ENCODE results near the gene KCNQ1.

- TF ChIP-seq, protein P1, sequence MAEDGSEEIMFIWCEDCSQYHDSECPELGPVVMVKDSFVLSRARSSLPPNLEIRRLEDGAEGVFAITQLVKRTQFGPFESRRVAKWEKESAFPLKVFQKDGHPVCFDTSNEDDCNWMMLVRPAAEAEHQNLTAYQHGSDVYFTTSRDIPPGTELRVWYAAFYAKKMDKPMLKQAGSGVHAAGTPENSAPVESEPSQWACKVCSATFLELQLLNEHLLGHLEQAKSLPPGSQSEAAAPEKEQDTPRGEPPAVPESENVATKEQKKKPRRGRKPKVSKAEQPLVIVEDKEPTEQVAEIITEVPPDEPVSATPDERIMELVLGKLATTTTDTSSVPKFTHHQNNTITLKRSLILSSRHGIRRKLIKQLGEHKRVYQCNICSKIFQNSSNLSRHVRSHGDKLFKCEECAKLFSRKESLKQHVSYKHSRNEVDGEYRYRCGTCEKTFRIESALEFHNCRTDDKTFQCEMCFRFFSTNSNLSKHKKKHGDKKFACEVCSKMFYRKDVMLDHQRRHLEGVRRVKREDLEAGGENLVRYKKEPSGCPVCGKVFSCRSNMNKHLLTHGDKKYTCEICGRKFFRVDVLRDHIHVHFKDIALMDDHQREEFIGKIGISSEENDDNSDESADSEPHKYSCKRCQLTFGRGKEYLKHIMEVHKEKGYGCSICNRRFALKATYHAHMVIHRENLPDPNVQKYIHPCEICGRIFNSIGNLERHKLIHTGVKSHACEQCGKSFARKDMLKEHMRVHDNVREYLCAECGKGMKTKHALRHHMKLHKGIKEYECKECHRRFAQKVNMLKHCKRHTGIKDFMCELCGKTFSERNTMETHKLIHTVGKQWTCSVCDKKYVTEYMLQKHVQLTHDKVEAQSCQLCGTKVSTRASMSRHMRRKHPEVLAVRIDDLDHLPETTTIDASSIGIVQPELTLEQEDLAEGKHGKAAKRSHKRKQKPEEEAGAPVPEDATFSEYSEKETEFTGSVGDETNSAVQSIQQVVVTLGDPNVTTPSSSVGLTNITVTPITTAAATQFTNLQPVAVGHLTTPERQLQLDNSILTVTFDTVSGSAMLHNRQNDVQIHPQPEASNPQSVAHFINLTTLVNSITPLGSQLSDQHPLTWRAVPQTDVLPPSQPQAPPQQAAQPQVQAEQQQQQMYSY (CRISPR knock-in tag; IDR thresholded peaks at IDR 0.05), result no peak
- TF ChIP-seq POLR2A (IDR thresholded peaks at IDR 0.05; ENCODE audit: insufficient read depth in 1 of 2, low read depth in 2 of 2, low read length in 2 of 2) (no peak), CREB1 (IDR thresholded peaks at IDR 0.05) (no peak), CREB1 (CRISPR knock-in tag; IDR thresholded peaks at IDR 0.05) (no peak), TBP (CRISPR knock-in tag; IDR thresholded peaks at IDR 0.05) (no peak), USF2 (IDR thresholded peaks at IDR 0.05; ENCODE audit: low read depth, low read length) (no peak), USF2 (CRISPR knock-in tag; IDR thresholded peaks at IDR 0.05; ENCODE audit: borderline replicate concordance) (no peak), PCBP2 (optimal IDR thresholded peaks at IDR 0.05; ENCODE audit: low read depth, low read length, poor library complexity, severe bottlenecking) (no peak)
Observed at GRCh38 chr11:2423157-2424025, 21.4 kb upstream of the KCNQ1 start.

All from HepG2 (cell line).